OCI-M2 (cell line): ENCODE data around the gene PDS5B.
"Not testable (repeated sequence)": the region's sequence is repeated elsewhere in the genome, so short reads cannot be mapped to it uniquely, and the experiment has no call there.

ENCODE experiments used
- DNase-seq: peaks from one replicate; lab custom pipeline; 2025; ENCODE audit not compliant: unreplicated experiment; lab: John Stamatoyannopoulos, UW

The PDS5B gene, protein sequence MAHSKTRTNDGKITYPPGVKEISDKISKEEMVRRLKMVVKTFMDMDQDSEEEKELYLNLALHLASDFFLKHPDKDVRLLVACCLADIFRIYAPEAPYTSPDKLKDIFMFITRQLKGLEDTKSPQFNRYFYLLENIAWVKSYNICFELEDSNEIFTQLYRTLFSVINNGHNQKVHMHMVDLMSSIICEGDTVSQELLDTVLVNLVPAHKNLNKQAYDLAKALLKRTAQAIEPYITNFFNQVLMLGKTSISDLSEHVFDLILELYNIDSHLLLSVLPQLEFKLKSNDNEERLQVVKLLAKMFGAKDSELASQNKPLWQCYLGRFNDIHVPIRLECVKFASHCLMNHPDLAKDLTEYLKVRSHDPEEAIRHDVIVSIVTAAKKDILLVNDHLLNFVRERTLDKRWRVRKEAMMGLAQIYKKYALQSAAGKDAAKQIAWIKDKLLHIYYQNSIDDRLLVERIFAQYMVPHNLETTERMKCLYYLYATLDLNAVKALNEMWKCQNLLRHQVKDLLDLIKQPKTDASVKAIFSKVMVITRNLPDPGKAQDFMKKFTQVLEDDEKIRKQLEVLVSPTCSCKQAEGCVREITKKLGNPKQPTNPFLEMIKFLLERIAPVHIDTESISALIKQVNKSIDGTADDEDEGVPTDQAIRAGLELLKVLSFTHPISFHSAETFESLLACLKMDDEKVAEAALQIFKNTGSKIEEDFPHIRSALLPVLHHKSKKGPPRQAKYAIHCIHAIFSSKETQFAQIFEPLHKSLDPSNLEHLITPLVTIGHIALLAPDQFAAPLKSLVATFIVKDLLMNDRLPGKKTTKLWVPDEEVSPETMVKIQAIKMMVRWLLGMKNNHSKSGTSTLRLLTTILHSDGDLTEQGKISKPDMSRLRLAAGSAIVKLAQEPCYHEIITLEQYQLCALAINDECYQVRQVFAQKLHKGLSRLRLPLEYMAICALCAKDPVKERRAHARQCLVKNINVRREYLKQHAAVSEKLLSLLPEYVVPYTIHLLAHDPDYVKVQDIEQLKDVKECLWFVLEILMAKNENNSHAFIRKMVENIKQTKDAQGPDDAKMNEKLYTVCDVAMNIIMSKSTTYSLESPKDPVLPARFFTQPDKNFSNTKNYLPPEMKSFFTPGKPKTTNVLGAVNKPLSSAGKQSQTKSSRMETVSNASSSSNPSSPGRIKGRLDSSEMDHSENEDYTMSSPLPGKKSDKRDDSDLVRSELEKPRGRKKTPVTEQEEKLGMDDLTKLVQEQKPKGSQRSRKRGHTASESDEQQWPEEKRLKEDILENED (N-terminal part only)

DNA sequence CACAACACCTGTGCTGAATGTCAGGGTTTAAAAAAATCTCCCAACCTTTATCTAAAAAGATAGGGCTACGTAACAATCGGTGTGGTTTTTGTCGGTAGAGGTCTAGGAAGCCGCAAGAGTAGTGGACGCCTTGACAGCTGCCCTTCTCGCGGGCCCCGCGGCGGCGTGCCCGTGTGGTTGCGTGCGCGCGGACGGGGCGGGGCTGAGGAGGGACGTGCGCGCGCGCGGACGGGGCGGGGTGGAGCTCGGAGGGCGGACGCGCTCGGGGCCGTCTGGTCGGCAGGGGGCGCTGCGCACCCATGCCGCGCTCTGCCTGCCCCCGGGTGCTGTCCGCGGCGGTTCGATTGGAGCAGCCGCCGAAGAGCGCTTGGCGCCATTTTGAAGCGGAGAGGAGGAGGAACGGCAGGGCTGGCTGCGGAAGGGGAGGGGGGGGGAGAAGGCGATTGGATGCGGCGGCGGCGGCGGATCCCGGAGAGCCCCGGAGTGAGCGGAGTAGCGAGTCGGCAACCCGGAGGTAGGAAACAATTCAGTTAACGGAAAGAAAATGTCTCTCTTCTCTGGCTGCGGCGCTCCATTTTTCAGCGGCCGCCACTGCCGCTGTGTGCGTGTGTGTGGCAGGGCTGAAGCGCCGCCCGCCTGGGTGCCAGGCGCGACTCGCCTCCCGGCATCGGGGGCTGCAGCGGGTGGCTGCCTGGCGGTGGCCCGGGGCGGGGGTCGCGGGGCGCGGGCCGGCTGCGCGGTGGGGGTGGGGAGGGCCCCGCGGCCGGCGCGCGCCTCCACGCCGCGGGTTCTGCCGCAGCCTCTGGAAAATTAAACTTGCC lies at the start of gene PDS5B:
TSS of gene PDS5B (plus strand) at position 373 of the 821 bp plus-strand sequence. CDS start 62,321 bp downstream, outside the sequence.
- peak; percentile 58 for DNase-seq

DNA sequence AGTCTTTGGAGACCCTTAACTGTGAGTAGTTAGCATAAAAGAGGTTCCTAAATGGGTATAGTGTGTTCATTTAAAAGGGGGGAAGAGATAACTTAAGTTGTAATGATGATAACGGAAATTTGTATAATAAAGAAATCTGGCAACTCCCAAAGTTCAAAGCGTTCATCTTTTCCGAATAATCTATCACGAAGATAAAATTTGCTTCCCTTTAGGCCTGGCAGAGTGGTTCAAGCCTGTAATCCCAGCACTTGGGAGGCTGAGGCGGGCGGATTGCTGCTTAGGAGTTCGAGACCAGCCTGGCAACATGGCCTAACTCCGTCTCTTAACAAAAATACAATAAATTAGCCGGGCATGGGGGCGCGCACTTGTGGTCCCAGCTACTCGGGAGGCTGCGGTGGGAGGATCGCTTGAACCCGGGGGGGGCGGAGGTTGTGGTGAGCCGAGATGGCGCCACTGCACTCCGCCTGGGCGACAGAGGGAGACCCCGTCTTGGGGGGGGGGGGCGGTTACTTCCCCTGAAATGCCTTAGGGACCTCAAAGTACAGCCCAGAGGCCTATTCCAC lies 48.6 kb upstream of the PDS5B start:
- no peak for DNase-seq

DNA sequence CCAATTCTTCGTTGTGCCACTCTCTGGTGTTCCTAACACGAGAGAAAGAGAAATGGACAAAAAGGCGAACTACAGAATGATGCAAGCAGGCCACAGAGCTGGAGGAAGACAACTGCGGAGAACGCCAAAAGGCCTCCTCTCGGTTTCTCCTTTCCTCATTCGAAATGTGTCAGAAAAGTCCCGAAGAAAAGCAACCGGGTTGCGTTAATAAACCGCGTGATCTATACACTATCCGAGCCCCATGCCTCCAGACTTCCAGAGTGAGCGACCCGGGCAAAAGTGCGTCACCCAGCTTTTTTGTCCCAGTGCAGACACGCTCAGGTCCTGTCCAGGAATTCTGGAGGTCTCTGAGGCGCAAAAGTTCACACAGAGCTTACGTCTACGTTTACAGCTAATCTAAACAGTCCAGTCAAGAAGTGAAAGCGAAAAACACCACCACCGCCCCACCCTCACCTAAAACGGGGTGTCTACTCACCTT lies 48.1 kb upstream of the PDS5B start:
- DNase-seq = no peak

DNA sequence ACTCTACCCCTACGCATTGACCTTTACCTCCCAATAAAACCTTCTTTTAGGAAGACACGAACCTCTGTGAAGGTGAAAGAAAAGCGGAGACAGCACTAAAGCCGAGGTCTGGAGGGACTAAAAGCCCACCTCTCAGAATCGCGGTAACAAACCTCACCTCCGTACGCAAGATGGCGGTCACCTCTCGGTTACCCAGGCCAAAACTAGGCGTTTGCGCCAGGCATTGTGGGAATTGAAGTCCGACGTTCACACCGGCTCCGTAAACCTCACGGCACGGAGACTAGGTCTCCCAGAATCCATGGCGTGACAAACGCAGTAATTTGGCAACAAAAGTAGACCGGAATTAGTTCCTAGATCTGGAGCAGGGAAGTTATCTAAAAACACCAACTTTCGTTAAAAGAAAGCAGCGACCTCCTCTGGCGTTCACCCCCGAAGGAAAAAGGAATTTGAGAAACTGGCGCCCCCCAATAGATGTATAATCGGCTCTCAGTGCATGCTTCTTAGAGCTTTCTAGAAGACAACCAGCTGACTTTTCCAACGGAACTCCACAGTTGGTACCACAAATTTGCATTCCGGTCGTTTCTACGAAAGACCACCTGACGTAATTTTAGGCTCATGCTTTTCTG lies 47.5 kb upstream of the PDS5B start, which contains the start of gene N4BP2L2:
TSS of gene N4BP2L2 (minus strand) at position 175 of the 626 bp plus-strand sequence. CDS start 1,768 bp downstream, outside the sequence.
- peak; percentile 58 for DNase-seq

DNA sequence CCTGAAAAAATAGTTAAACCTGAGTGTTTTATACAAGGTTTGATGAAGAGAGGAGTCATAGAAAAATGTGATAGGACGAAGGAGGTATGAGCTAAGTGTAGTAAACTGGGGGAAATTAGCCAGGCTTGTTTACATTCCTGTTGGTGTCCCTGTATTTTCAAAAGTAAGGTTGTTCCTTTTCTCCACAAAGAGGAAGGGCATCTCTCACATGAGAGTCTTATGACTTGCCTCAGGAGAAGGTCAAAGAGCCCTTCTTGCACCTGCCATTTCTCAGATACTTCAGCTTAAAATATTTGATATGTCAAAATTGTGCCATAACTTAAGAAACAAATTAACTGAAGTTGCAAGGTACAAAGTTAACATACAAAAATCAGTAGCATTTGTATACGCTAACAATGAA lies 44.0 kb upstream of the PDS5B start:
- no peak for DNase-seq

DNA sequence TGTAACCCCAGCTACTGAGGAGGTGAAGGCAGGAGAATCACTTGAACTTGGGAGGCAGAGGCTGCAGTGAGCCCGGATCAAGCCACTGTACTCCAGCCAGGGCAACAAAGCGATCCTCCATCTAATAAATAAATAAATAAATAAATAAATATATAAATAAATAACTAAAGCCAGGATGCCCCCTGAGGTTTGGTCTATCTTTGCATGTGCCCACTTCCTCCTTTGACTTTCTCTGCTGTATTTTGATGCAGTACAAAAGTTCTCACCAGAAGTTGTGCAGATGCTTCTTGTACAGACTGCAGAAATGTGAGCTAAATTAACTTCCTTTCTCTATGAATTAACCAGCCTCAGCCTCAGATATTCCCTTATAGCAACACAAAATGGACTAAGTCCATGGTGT lies 41.2 kb upstream of the PDS5B start:
- no peak for DNase-seq

DNA sequence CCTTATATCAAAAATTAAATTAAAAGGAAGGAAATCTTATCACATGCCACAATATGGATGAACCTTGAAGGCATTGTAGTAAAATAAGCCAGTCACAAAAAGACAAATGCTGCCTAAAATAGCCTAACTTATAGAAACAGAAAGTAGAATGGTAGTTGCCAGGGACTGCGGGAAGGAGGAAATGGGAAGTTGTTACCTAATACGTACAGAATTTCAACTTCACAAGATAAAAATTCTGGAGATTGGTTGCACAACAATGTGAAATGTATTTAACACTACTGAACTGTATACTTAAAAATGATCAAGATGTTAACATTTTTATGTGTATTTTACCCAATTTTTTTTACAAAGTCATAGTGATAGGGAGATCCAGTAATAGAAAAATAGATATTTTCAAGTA lies 37.4 kb upstream of the PDS5B start:
- no peak for DNase-seq

DNA sequence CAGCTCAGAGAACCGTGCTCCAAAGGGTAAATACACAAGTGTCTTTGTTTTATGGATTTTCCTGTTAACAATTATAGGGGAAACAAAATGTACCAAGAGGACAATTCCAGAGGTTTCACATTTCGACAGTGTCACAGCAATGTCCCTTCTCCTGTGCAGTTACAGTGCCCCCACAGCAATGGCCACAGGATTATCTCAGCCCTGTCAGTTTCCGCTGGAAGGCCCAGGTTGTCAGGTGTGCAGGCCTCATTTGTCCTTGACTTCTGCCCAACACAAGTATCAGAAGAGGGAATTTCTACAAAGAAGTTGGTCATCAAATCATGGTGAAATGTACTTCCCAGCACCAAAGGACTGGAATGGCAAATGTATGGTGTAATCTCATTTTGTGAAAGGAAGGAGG lies 36.5 kb upstream of the PDS5B start:
- no peak for DNase-seq

DNA sequence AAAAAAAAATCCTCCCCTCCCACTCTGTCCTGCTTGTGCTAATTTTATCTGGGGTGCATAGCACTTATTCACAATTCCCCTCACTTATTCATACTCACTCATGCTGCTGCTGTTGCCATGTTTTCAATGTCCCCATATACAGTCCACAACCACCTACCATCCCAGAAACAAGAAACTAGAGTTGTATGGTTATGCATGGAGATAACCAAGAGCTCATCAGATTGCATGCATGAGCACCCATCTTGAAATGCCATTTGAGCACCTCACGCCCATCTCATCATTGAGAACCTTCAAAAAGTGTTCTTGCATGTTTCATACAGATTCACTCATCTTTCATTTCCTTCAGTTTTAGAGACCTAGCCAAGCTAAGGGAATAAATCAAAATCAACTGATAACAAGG lies 32.5 kb upstream of the PDS5B start:
- DNase-seq = no peak

DNA sequence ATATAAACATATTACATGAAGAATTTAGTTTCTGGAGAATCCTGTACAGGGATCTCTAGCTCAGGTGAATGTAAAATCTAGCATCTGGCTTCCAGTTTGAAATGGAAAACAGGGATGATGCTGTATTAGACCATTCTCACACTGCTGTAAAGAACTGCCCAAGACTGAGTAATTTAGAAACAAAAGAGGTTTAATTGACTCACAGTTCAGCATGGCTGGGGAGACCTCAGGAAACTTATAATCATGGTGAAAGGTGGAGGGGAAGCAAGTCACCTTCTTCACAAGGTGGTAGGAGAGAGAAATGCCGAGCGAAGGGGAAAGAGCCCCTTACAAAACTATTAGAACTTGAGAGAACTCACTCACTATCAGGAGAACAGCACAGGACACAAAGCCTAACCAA lies 30.6 kb upstream of the PDS5B start:
- no peak for DNase-seq

DNA sequence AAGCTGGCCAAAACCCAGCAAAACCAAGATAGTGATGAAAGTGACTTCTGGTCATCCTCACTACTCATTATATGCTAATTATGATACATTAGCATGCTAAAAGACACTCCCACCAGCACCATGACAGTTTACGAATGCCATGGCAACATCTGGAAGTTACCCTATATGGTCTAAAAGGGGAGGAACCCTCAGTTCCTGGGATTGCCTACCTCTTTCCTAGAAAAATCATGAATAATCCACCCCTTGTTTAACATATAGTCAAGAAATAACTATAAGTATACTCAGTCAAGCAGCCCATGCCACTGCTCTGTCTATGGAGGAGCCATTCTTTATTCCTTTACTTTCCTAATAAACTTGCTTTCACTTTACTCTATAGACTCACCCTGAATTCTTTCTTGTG lies 25.4 kb upstream of the PDS5B start:
- not testable (repeated sequence) for DNase-seq

DNA sequence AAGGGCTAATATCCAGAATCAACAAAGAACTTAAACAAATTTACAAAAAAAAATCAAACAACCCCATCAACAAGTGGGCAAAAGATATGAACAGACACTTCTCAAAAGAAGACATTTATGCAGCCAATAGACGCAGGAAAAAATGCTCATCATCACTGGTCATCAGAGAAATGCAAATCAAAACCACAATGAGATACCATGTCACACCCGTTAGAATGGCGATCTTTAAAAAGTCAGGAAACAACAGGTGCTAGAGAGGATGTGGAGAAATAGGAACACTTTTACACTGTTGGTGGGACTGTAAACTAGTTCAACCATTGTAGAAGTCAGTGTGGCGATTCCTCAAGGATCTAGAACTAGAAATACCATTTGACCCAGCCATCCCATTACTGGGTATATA lies 10.6 kb upstream of the PDS5B start:
- DNase-seq = not testable (repeated sequence)

DNA sequence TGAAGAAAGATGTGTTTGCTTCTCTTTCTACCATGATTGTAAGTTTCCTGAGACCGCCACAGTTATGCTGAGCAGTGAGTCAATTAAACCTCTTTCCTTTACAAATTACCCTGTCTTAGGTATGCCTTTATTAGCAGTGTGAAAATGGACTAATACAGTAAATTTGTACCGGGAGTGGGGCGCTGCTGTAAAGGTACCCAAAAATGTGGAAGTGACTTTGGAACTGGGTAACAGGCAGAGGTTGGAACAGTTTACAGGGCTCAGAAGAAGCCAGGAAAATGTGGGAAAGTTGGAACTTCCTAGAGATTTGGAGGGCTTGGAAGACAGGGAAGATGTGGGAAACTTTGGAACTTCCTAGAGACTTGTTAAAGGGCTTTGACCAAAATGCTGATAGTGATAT lies 9.2 kb upstream of the PDS5B start:
- DNase-seq = no peak

DNA sequence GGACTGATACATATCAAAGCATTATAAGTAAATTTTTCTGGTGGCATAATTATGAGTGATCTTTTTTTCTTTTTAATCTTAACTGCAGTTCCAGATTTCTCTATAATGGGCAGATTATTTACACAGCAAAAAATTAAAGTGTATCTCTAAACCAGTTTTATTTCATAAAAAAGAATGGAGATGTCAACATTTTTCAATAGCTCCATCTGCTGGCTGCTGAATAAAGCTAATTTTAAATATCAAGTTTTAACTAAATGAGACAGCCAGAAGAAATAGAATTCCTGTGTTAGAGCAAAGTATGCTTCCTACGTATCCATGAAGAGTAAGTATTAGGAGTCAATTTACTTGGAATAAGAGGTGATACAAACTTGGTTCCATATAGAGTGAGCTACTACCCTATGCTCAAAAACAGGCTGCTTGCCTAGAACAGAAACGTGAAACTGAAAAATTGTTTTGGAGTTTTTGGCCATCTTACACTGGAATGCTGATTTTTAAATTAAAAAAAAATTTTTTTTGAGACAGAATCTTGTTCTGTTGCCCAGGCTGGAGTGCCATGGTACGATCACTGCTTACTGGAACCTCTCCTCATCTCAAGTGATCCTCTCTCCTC lies 5.0 kb upstream of the PDS5B start:
- no peak for DNase-seq

DNA sequence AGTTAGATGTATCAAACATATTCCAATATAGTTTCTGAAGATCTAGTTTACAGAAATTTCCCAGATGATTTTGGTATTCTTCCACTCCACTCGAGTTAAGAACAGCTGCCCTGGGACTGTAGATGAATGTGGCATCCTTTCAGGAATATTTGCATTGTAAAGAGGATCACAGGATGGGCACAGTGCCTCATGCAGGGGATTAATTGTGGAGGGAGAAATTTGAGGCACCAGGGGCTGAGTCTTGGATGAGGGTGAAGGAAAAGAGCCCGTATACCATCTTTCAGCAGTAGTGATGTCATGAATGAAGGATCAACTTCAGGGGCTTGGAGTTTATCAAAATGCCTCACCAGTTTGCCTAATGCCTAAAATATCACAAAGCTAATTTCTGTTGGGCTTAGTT lies 4.0 kb upstream of the PDS5B start:
- DNase-seq = no peak

DNA sequence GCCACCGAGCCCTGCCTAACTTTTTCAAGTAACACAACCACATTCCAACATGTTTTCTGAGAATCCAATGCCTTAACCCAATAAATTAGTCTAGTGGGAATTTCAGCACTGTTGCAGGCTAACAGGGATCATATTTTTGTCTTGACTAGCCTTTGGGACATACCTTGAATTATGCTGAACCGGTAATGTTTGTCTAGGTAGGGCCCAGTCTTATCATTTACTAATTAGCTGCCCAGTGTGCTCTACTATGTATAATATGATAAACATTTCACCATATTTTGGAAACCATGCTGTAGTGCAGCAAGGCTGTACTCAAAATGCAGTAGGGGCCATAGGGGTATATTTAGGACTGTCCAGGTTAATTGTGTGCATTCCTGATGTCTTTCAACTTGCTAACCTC lies 3.3 kb upstream of the PDS5B start:
- DNase-seq = no peak

DNA sequence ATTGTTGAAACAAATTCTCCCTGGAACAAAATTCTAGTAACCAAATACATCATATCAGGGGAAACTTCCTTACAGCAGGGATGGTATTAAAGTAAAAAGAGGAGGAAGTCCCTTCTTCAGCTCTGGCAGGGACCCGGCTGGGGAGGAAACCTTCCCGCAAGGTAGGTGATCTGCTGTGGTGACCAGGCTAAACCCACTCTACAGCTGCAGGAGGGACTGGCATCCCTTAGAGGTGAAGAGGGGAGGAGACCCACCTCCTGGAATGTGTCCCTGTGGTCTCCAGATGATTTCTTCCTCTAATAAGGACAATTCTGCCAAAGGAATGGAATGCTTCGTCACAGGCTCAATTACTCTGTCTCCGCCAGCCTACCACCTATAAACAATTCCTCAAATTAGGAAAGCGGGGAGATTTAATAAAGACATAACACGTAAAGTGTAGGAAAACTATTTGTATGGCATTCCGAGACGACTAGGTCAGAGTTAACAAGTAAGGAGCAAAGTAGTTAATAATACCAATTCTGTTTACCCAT lies 637 bp upstream of the PDS5B start:
- DNase-seq = no peak

DNA sequence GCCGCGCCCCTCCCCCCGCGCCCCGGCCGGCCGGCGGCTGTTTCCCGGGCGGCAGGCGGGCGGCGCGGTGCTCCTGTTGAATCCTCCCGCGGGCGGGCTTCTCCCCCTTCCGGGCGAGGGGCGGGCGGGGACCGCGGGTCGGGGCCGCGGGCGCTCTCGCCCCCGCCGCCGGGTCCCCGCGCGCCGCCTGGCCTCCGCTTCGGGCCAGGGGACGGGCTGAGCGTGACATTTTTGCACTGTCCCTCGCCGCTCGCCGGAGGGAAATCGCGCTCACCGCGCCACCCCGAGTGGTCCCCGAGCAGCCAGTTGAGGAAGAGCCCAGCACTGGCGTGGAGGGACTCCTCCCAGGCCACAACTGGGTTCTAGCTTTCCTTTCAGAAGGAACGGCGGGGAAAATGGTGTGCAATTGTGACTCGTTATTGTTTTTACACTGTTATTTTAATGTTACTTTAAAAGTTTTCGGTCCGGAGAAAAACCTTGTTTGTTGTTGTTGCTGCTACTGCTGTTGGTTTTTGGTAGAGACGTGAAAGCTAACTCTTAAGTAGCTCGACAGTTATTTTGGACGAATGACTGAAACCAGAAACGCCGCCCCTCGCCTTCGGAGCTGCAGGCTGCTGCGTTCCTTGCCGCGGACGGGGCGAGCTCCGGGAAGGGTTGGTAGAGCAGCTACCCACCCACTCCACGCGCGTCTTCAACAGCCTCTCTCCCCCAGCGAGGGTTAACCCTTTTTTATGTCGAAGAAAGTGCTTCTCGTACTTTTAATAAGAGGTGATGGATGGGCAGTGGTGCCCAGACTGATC lies 959 bp downstream of the PDS5B start:
- no peak for DNase-seq
